WTC11 (cell line): ENCODE measurements around the gene NCOA3.

Source experiments
- MXD4 ChIP-seq: fragments of 250-450 bp; sonication (Bioruptor Pico); IDR thresholded peaks from 2 replicates; pipeline ENCODE4 v1.8.0; 2021; ENCODE audit warnings: mild to moderate bottlenecking, moderate library complexity, borderline replicate concordance
- ZNF232 ChIP-seq: sonication (generic); formaldehyde crosslinking; IDR thresholded peaks from 2 replicates; pipeline ENCODE4 v1.8.0; 2022; ENCODE audit warnings: mild to moderate bottlenecking, missing genetic modification reagents
- ZNF263 ChIP-seq: sonication (generic); formaldehyde crosslinking; IDR thresholded peaks from 2 replicates; pipeline ENCODE4 v1.8.1; 2022; ENCODE audit warnings: low read depth, mild to moderate bottlenecking, moderate library complexity, missing genetic modification reagents
- ZNF416 ChIP-seq: fragments of 250-450 bp; sonication (Bioruptor Pico); IDR thresholded peaks from 2 replicates; pipeline ENCODE4 v1.9.0; 2021; ENCODE audit warnings: mild to moderate bottlenecking, inconsistent platforms
- TF ChIP-seq, protein P1 (sequence below): fragments of 200-600 bp; IDR thresholded peaks from 2 replicates; pipeline ENCODE4 v1.8.0; 2022; ENCODE audit warnings: antibody characterized with exemption
- TF ChIP-seq, protein P2 (sequence below): sonication (generic); formaldehyde crosslinking; IDR thresholded peaks from 2 replicates; pipeline ENCODE4 v1.8.1; 2022; ENCODE audit warnings: mild to moderate bottlenecking, missing genetic modification reagents, moderate library complexity, borderline replicate concordance
- TF ChIP-seq, protein P3 (sequence below): sonication (generic); formaldehyde crosslinking; conservative IDR thresholded peaks from 2 replicates; pipeline ENCODE4 v1.8.1; 2023; ENCODE audit warnings: mild to moderate bottlenecking, low read depth, missing genetic modification reagents, moderate library complexity

DNA sequence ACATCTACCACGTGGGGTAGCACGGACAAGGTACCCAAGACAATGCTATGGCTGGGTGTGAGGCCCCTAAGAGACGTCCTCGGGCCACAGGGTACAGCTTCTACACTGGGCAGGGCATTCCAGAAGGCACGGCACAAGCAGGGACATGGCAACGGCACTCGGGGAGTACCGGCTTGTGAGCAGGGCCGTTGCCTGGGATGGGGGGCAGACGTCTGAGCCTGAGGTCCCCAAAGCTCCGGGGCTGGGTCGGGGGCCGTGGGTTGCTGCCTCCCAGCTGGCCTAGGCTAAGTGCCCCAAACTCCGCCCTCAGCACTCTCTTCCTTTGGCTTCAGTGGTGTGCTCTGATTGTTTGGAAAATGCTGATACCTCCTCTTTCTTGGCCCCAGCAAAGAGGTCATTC is 173.0 kb downstream of the NCOA3 start:
- TF ChIP-seq, protein P1, sequence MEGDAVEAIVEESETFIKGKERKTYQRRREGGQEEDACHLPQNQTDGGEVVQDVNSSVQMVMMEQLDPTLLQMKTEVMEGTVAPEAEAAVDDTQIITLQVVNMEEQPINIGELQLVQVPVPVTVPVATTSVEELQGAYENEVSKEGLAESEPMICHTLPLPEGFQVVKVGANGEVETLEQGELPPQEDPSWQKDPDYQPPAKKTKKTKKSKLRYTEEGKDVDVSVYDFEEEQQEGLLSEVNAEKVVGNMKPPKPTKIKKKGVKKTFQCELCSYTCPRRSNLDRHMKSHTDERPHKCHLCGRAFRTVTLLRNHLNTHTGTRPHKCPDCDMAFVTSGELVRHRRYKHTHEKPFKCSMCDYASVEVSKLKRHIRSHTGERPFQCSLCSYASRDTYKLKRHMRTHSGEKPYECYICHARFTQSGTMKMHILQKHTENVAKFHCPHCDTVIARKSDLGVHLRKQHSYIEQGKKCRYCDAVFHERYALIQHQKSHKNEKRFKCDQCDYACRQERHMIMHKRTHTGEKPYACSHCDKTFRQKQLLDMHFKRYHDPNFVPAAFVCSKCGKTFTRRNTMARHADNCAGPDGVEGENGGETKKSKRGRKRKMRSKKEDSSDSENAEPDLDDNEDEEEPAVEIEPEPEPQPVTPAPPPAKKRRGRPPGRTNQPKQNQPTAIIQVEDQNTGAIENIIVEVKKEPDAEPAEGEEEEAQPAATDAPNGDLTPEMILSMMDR: no peak
- TF ChIP-seq, protein P2, sequence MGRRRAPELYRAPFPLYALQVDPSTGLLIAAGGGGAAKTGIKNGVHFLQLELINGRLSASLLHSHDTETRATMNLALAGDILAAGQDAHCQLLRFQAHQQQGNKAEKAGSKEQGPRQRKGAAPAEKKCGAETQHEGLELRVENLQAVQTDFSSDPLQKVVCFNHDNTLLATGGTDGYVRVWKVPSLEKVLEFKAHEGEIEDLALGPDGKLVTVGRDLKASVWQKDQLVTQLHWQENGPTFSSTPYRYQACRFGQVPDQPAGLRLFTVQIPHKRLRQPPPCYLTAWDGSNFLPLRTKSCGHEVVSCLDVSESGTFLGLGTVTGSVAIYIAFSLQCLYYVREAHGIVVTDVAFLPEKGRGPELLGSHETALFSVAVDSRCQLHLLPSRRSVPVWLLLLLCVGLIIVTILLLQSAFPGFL (CRISPR knock-in tag): no peak
- TF ChIP-seq MXD4 (CRISPR knock-in tag): no peak
- TF ChIP-seq, protein P3, sequence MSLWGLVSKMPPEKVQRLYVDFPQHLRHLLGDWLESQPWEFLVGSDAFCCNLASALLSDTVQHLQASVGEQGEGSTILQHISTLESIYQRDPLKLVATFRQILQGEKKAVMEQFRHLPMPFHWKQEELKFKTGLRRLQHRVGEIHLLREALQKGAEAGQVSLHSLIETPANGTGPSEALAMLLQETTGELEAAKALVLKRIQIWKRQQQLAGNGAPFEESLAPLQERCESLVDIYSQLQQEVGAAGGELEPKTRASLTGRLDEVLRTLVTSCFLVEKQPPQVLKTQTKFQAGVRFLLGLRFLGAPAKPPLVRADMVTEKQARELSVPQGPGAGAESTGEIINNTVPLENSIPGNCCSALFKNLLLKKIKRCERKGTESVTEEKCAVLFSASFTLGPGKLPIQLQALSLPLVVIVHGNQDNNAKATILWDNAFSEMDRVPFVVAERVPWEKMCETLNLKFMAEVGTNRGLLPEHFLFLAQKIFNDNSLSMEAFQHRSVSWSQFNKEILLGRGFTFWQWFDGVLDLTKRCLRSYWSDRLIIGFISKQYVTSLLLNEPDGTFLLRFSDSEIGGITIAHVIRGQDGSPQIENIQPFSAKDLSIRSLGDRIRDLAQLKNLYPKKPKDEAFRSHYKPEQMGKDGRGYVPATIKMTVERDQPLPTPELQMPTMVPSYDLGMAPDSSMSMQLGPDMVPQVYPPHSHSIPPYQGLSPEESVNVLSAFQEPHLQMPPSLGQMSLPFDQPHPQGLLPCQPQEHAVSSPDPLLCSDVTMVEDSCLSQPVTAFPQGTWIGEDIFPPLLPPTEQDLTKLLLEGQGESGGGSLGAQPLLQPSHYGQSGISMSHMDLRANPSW (CRISPR knock-in tag): no peak
- TF ChIP-seq ZNF232: no peak
- no peak for TF ChIP-seq ZNF416 (CRISPR knock-in tag)
- TF ChIP-seq ZNF263 (CRISPR knock-in tag): no peak
